GM18909 (cell line): ENCODE results near the gene AREL1.

ENCODE experiments used
- ATAC-seq: cut with Tn5 transposase; IDR thresholded peaks from one replicate; pipeline ENCODE4 v1.9.1; 2021; ENCODE audit warnings: mild to moderate bottlenecking; ENCODE audit not compliant: unreplicated experiment, poor library complexity

The AREL1 gene

DNA sequence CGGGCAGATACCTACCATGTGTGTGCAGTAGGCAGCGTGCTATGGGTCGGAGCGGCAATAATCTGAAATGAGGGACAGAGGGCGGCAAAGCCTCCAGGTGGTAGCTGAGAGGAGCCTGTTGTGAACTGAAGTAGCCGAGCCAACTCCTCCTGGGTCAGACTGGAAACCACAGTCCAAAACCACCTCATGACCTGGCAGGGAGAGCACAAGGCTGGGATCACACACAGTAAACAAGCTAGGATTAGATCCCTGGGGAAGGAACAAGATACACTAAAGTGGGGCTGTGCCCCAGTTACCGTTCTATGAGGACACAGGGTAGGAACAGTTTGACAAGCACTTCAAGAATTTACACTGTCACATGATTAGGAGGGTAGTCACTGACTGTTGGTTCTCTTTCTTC is 49.0 kb downstream of the AREL1 start:
- no peak for ATAC-seq

DNA sequence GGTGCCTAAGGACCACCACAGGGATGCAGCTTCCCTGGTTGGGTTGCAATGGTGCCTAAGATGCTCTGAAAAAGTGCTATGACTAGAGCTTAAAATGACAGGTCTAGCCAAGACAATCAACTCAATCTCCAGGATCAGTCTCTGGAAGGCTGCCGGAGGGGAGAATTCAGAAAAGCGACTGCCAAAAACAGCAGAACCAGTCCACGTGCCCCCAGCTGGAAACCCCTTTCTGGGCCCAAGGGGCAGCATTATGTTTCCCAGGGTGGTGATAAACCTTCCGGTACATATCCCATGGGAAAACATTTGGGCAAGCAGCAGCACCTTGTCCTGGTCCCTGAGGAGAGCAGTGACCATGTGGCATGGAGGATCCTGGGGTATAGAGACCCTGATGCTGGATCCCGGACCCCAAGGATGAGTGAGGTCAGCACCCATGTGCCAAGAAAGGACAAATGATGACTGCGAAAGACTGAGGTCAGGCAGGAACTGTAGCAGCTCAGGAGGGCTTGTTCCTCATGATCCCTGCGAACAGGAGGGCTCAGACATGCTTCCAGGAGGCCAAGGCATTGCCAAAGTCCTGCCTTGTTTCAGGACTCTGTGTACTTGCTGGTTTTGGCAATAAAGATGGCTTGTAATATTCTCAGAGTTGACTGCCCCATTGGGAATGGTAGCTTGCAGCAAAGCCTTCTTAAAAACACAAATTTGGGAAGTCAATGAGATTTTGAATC is 51.0 kb downstream of the AREL1 start:
- no peak for ATAC-seq

DNA sequence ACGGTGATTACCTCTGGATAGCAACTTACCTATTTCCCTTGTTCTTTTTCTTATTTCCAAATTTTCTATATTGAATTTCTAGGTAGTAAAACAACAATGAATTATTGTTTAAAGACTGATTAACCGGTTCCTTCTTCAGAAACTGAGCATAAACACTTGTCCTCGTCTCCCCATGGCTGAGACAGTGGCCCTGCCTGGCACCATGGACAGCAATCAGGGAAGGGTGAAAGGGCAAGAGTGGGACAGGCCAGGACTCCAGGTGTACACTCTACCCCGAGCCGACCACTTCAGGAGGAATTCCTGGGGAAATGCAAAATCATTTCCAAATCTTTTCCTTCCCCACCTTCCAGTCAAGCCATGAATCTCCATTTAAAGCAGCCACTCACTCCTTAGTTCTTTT is 52.0 kb downstream of the AREL1 start:
- no peak for ATAC-seq

DNA sequence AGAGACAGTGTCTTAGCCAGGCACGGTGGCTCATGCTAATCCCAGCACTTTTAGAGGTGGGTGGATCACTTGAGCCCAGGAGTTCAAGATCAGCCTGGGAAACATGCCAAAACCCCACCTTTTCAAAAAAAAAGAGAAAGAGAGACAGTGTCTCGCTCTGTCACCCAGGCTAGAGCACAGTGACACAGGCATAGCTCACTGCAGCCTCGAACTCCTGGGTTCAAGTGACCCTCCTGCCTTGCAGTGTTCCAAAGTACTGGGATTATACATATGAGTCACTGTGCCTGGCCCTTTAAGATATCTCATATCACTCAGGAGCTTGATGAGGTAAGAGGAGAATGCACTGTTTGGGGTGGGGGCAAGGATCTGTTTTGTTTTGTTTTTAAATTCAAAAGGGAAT is 52.7 kb downstream of the AREL1 start:
- ATAC-seq = no peak

DNA sequence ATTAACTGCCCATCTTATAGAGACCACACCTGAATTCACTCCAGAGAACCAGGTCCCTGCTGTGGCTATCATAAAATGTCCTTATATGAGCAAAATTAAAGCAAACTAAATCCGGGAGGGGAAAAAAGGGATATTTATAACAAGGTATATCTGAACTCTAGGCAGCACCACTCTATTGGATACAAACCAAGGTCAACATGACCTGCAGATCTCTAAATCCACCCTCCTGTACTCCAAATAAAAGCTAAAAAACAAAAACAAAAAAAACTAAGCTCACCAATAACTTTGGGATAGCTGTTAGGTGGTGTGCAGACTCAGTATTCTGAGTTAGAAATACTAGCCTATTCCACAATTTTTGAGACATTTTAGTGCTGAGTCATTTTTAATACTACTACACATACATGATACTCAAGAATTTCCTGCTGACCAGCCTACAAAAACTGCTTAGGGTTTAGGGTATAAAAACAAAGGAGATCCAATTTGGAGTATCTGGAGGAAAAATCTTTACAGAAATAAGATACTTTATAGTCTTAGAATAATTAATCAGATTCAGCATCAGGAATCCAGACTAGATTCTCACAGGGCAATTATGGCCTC is 54.2 kb downstream of the AREL1 start:
- no peak for ATAC-seq

DNA sequence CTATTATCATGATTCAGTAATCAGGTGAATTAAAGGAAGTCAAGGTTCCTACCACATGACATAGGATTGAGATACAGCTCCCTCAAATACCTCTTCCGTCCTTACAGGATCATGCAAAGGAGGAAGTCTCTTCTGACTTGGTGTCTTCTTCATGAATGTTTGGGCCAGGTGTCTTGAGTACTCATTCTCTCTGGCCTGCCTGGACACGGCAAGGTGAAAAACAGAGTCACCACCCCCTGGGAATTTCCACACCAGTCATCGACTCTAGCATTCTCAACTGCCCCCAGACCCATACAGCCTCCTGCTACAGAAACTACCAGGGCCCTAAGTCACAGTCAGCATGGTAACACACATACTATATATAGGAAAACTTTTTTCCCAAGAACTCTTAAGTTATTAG is 55.9 kb downstream of the AREL1 start:
- ATAC-seq = no peak

DNA sequence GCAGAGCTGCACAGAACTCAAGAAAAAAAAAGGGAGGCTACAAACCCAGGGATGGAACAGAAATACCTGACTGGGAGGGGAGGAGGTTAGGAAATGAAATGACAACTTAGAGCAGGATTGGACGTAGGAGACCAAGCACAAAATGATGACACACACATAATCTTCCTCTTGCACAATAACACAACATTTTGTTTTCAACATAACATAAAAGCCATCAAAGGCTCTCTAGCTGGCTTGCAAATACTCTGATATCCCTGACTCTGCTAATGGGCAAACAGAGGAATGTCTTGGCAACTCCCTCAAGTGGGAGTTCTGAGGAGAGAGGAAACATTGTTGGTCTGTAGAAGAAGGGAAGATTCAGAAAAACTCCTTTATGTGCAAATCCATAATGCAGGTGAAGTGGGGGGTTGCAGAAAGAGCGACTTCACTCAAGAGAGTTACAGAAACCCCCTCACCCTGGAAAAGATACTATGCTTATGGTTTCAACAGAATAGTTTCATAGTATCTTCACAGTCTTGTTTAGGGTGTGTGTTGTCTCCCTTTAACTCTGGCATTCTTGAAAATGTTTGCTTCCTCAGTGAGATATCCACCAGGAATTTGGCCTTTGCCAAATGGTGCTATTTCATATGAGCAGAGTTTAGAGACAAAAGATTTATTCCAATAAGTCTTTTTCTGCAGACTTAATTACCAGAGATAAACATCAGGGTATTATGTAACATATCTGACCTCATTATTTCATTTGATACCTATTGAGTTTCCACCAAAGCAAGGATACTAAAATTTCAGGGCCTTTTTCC is 57.1 kb downstream of the AREL1 start:
- no peak for ATAC-seq

DNA sequence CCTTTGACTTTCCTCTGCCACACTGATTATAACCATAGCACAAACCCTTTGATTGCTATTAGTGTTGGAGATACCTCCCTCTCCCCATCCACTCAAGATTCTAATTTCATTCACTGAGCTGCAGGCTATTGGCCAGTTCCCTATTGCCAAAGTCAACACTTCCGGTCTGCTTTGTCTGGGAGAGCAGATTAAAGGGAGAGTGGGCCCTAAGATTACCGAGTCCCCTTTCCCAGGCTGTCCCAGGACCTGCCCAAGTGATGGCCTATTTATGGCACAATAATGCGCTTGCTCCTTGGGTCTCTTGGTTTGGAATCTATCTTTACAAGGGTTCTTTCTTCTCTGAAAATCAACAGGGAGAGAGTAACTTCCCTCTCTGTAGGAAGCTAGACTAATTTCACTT is 57.9 kb downstream of the AREL1 start:
- no peak for ATAC-seq

DNA sequence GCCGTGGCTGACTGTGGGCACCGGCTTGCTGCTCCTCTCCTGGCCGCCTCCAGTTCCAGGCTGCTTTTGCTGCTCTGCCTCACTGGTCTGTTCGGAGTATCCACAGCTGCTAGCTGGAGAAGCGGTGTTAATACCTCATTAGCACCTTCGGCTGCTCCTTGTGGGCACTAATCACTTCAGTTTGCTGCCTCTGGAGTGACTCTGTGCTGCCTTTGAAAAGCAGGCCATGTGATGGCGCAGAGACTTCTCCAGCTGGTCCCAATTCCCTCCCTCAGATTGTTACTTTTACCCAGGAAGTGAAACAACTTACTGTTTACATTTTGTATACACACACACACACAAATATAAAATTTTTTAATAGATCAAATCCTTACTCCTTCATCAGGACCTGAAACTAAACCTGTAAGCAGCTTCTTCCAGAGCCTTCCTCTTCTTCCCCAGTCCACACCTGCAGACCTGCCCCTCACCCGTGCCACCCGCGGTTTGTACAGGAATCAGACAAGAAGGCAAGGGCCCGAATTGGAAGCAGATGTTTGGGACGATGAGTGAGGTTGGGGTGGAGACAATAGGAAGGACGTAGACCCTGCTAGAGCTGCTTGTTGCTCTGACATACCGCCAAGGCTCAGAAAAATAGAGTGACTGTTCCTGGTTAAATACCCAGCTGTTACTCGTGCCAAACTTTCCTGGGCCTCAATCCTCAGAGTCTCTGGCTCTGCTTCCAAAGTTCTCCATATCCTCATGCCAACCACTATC is 59.3 kb downstream of the AREL1 start:
- no peak for ATAC-seq

DNA sequence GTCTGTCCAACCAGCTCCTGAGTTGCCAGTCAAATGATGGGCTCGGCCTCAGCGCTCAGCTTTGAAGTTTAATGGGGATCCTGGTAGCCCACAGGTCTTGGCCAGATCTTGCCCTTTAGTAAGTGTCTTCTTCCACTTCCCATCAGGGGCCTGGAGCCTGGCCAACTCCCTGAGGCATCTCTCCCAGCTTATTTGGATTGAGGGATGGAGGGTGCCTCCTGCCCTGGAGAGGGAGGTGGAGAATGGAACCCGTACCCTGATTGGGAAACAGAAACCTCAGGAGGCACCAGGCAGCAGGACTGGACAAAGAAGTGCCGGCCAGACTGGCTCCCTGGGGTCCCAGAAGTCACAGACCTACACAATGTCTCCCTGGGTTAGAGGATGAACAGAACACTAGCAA is 60.3 kb downstream of the AREL1 start:
- ATAC-seq = no peak

DNA sequence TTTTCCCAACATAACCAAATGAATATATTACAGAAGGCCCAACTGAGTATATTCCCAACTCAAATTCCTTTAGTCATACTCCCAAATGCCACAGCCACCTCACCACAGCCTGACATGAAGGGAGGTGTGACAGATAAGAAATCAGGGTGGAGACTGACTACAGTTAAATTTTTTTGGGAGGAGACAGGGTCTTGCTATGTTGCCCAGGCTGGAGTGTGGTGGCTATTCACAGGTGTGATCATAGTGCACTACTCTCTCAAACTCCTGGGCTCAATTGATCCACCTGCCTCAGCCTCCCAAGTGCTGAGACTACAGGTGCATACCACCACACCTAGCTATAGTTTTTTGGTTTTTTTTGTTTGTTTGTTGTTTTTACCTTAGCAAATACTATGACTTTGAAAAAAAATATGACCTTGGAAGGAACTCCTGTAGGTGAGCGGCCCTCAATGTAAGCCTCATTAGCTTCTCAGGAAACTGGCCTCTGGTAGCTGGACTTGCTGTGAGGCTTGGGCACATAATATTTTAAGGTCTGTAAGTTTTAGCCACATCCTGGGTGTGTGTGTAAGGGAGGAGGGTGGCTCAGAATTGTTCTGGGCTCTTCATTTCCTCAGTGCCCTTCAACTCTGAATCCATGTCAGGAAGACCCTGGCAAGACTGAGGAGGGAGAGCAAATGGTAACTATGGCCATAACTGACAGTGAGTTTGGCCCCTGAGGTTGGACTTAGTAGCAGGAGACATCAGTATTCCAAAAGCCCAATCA is 61.8 kb downstream of the AREL1 start:
- no peak for ATAC-seq

DNA sequence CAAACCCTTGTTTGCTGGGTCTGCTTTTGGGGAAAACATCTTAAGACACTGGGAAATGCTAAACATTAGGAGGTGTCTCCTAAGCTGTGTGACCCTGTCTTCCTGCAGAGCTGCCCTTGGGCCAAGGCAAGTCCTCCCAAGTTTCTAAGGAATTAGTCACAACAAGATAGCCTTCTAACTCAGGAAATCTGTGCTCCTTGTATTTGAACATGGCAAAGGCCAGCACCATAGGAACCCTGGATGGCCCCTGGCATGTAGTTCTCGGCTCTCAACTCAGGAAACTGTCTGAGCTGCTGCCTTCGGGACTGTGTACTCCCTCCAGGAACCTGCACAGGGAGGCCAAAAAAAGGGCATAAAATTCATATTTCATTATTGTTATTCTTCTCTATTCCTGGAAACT is 63.2 kb downstream of the AREL1 start:
- no peak for ATAC-seq

DNA sequence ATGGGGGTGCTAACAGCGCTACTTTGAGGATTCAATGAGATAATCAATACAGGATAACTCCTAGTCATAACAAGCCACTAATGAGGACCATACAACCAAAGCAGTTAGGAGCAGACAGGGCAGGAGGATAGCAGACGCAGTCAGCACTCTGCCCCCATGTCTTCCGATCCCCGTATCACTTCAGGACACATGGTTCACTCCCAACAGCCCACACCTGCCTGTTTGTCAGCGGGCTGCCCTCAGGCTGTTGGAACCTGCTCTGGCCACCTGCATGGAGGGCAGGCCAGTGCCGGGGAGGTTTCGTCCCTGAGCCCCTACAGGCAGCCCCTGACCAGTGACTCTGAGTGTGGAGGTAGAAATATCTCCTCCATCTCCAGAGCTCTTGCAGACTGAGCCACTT is 63.7 kb downstream of the AREL1 start:
- ATAC-seq = no peak

DNA sequence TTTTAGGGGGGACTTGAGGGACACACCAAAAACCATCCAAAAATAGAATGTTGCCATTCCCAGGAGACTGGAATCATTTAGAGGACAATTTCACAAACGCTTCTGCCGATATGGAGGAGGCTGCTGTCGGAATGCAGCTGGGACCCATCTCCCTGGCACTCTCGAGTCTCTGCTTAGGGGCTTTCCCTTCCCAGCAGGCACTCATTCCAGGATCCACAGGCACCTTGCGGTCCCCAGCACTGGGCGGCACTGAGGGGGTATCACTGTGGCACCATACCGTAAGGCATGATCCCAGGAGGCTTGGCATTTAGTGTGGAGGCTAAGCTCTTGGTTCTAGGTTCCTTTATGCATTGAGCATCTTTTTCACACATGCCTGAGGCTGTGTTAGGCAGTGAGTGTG is 64.3 kb downstream of the AREL1 start:
- no peak for ATAC-seq

DNA sequence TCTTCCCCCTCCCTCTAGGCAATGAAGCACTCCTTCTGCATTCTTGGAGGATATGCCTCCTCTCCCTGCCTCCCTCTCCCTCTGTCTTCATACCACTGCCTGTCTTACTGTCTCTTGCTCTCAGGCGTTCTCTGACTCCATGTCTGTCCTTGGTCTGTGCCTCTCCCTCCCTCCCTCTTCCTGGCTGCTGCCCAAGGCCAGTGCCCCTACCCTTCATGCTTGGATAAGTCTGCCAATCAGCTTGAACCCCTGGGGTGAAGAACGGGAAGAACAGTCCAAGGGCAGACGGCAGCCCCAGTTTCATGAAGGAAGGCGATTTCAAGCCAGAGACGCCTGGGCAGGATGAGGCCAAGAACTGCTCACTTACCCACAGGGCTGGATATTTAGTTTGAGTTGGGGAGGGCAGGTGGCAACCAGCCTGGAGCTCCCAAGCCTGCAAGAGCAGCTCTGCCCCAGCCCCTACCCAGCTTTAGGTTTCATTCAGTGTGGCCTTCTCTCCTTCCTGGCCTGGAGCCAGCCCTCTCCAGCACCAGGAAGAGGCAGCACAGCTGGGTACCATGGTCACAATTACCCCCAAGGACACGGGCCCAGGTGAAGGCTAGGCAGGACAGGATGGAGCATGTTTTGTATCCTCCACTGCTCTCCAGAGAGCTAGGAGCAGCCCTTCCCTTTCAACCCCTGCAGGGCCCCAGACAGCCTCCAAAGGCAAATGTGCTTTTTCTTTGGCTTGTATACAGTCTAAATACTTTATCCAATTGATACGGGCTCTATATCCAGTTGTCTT is 65.0 kb downstream of the AREL1 start:
- ATAC-seq = no peak

DNA sequence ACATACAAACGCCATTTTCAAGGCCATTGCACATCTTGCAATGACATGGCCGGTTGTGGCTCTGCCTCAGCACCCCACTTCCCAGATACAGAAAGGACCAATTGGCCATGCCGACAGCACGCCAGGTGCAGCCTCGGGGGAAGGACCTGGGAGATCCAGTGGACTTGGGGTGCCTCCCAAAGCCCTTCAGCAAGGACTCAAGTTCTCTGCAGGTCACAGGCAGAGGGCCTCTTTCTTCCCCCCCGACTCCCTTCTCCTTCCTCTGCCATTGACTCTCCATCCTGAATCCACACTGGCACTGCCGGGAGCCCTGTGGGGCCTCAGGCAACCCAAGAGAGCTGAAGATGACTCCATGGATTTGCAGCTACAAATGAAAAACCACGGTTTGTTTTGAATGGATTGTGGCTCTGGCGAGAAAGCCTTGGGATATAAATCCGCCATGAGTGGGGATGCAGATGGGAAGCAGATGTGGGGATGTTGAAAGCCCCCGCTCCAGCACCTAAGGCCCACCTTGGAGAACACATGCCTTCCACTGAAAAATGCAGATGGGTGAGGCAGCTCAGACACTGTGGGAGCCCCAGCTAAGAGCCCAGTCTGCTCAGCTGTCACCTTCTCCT is 65.7 kb downstream of the AREL1 start:
- no peak for ATAC-seq

DNA sequence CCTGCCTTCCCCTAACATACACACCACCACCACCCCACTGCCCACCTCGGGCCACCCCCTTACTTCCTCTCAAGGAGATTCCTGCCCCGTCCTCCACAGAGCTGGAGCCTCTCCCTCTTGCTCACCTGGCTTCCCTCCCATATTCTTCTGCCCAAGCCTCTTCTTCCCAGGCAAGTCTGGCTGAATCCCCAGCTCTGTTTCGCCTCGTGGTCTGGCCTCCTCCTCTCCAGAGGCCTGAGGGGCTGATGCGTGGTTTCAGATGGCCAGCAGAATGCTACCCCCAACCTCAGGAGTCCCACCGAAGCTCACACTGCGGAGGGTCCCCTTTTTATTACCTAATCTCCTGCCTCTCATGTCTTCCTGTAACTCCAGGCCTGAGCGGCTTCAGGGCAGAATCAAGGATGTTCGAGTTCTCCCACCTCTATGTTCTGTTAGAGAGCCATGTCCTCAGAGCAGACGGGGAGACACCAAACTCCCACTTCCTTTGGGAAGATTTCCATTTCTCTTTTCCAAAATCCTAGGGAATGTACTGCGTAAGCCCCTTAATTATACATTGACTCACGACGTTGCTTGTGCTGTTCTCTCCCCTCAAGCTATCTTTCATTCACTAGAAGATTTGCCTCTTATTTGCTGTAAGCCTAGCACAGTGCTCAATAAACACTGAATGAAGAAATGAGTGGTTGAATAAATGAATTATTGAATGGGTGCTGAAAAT is 67.0 kb downstream of the AREL1 start:
- ATAC-seq = no peak

DNA sequence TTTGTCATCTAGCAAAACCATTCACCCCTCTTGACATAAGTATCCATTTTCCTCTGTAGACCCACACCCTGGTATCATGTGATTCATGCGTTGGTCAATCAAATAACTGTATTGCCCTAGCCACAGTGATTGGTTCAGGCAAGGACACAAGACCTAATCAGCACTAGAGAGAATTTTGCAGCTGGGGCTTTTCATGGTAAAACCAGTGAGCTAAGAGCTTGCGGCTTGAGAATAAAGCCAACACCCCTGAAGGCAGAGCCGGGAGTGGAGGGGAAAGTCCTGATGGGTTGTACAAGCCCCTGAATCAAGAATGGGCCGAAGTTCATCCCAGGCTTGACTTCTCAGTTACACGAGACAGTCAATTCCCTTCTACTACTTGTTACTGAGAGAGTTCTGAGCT is 67.6 kb downstream of the AREL1 start:
- no peak for ATAC-seq
